K562 (cell line): ENCODE results near the gene PLD3. TPM values are rescaled to one million over a fixed set of nuclear protein-coding genes. Genes with fewer than 3 reads are reported as not detected.

Experiments
- ATF7 ChIP-seq: fragments of 450-650 bp; IDR thresholded peaks from 2 replicates; pipeline ENCODE4 v1.7.1; 2014; ENCODE audit warnings: mild to moderate bottlenecking, moderate library complexity
- CTBP1 ChIP-seq: fragments of 450-650 bp; IDR thresholded peaks from 2 replicates; pipeline ENCODE4 v1.6.1; 2016; ENCODE audit warnings: borderline replicate concordance
- E2F5 ChIP-seq: sonication (generic); formaldehyde crosslinking; IDR thresholded peaks from 2 replicates; pipeline ENCODE4 v1.8.0; 2022; ENCODE audit warnings: mild to moderate bottlenecking, missing genetic modification reagents
- FOXA1 ChIP-seq: fragments of 450-650 bp; IDR thresholded peaks from 2 replicates; pipeline ENCODE4 v1.6.1; 2016; ENCODE audit warnings: mild to moderate bottlenecking, borderline replicate concordance
- GABPB2 ChIP-seq: fragments of 250-450 bp; sonication (Bioruptor Pico); conservative IDR thresholded peaks from 2 replicates; pipeline ENCODE4 v1.5.1; 2021; ENCODE audit warnings: mild to moderate bottlenecking
- HMG20B ChIP-seq: fragments of 250-450 bp; sonication (Bioruptor Pico); IDR thresholded peaks from 2 replicates; pipeline ENCODE4 v1.5.0; 2021; ENCODE audit warnings: mild to moderate bottlenecking
- LARP7 ChIP-seq: fragments of 450-650 bp; IDR thresholded peaks from 2 replicates; pipeline ENCODE4 v1.6.1; 2016
- LEF1 ChIP-seq: fragments of 450-650 bp; IDR thresholded peaks from 2 replicates; pipeline ENCODE4 v1.6.1; 2016; ENCODE audit warnings: mild to moderate bottlenecking
- NFXL1 ChIP-seq: fragments of 450-650 bp; formaldehyde crosslinking; IDR thresholded peaks from 2 replicates; pipeline ENCODE4 v1.4.0; 2021; ENCODE audit warnings: mild to moderate bottlenecking
- PHF8 ChIP-seq: fragments of 200-600 bp; sonication (generic); IDR thresholded peaks from 2 replicates; pipeline ENCODE4 v1.6.1; 2012; ENCODE audit warnings: mixed run types, mild to moderate bottlenecking, inconsistent platforms, low read length, moderate library complexity, borderline replicate concordance
- RAD51 ChIP-seq: fragments of 450-650 bp; IDR thresholded peaks from 2 replicates; pipeline ENCODE4 v1.7.1; 2016; ENCODE audit warnings: low read depth, mild to moderate bottlenecking, borderline replicate concordance
- STAT6 ChIP-seq: sonication (generic); formaldehyde crosslinking; IDR thresholded peaks from 2 replicates; pipeline ENCODE4 v1.8.1; 2023; ENCODE audit warnings: mild to moderate bottlenecking, missing genetic modification reagents
- TBP ChIP-seq: optimal IDR thresholded peaks from 2 replicates; pipeline ENCODE3; 2011; ENCODE audit warnings: low read depth, low read length, improper control_type of control experiment
- ZNF224 ChIP-seq: sonication (generic); formaldehyde crosslinking; IDR thresholded peaks from 2 replicates; pipeline ENCODE4 v1.8.0; 2022; ENCODE audit warnings: mild to moderate bottlenecking, missing genetic modification reagents
- ZNF449 ChIP-seq: fragments of 250-450 bp; sonication (Bioruptor Pico); IDR thresholded peaks from 2 replicates; pipeline ENCODE4 v1.8.0; 2022; ENCODE audit warnings: moderate library complexity, mild to moderate bottlenecking, inconsistent platforms
- ZNF639 ChIP-seq, 2 experiments: fragments of 200-800 bp in 1 of 2; sonication (Bioruptor generic) in 1 of 2; sonication (generic) in 1 of 2; formaldehyde crosslinking in 1 of 2; IDR thresholded peaks in 1 of 2; conservative IDR thresholded peaks in 1 of 2; 2 replicates each; pipeline versions ENCODE4 v1.5.0 to v1.6.1; 2016 to 2020; ENCODE audit warnings: missing compliant biosample characterization in 1 of 2, missing genetic modification characterization in 1 of 2, missing genetic modification reagents in 1 of 2
- ZNF76 ChIP-seq: fragments of 250-450 bp; sonication (Bioruptor Pico); IDR thresholded peaks from 2 replicates; pipeline ENCODE4 v1.4.0; 2020; ENCODE audit warnings: mild to moderate bottlenecking, moderate library complexity, borderline replicate concordance
- ZNF766 ChIP-seq: fragments of 200-800 bp; sonication (Bioruptor generic); conservative IDR thresholded peaks from 2 replicates; pipeline ENCODE4 v1.6.1; 2016; ENCODE audit warnings: missing genetic modification characterization, missing compliant biosample characterization
- ZNF830 ChIP-seq: fragments of 250-450 bp; sonication (Bioruptor Pico); IDR thresholded peaks from 2 replicates; pipeline ENCODE4 v1.5.0; 2021; ENCODE audit warnings: mild to moderate bottlenecking
- polyA plus RNA-seq, 8 experiments: library from polyadenylated mRNA; depleted of rRNA in 4 of 8; stranded (reverse) in 5 of 8; unstranded in 3 of 8; fragments of >200 nt; fragmentation: Nextera tagmentation in 2 of 8; fragmentation: Illumina TruSeq in 1 of 8; extraction: Ambion mirVana in 2 of 8; extraction: Trizol in 1 of 8; gene quantifications; 2 replicates each; pipeline versions ENCODE4 v1.2.1 to v1.2.3, GENCODE V29; 2011 to 2014; ENCODE audit warnings: inconsistent platforms in 1 of 8, missing spikeins in 1 of 8
- total RNA-seq, 7 experiments: library from RNA; depleted of rRNA in 6 of 7; stranded (reverse); fragments of >200 nt in 6 of 7; fragmentation: Illumina TruSeq in 2 of 7; extraction: Trizol in 2 of 7; gene quantifications; 2 replicates each; pipeline versions ENCODE4 v1.2.1 to v1.2.3, GENCODE V29; 2011 to 2021; ENCODE audit warnings: low replicate concordance in 1 of 7

PLD3 gene
- total and polyA plus RNA-seq, 9 of the 15 experiments (the other 6 are each of a cell fraction or from before 2014, with no cell fraction given): 2.3 to 128 (median 72.7) TPM

- no peak for TF ChIP-seq E2F5
- TF ChIP-seq ATF7: peak; percentile 73; the same call in 1 of the 2 replicates
- no peak for TF ChIP-seq ZNF76
- no peak for TF ChIP-seq NFXL1 (CRISPR knock-in tag)
- TF ChIP-seq FOXA1: no peak
- TF ChIP-seq ZNF830 (CRISPR knock-in tag): 0 out of 2 replicates have a peak, but pooled peaks have one; percentile 66
- TF ChIP-seq LARP7: no peak
- TF ChIP-seq HMG20B (CRISPR knock-in tag): no peak
- TF ChIP-seq RAD51: no peak
- peak; percentile 94 for TF ChIP-seq CTBP1
- peak; percentile 88 for TF ChIP-seq PHF8
- TF ChIP-seq LEF1: peak; percentile 79; the same call in 1 of the 2 replicates
- TF ChIP-seq STAT6 (CRISPR knock-in tag): no peak
- no peak for TF ChIP-seq ZNF224 (CRISPR knock-in tag)
- TF ChIP-seq ZNF766 (CRISPR knock-in tag): no peak
- peak; percentile 75 for TF ChIP-seq TBP
- no peak for TF ChIP-seq GABPB2
- no peak for TF ChIP-seq ZNF449 (CRISPR knock-in tag)
- no peak for TF ChIP-seq ZNF639 (CRISPR knock-in tag; conservative IDR thresholded peaks at IDR 0.05 in 1 of 2, IDR thresholded peaks at IDR 0.05 in 1 of 2)
Measured at GRCh38 chr19:40420766-40421765, 72.6 kb downstream of the PLD3 start (continued).
